Right lobe of liver (tissue), 6 donors: ENCODE results near the gene OLR1. TPM values are rescaled to one million over a fixed set of nuclear protein-coding genes. Genes with fewer than 3 reads are reported as not detected.
A peak's percentile ranks its signal among the peaks of the same experiment; 100 is the strongest.
"Not testable (repeated sequence)": the region's sequence is repeated elsewhere in the genome, so short reads cannot be mapped to it uniquely, and the experiment has no call there.

Source experiments
- ATAC-seq, 4 donors: fragments of 200-7000 bp; cut with Tn5 transposase; one replicate each; pipeline ENCODE4 v1.9.1; 2020; ENCODE audit warnings: mild to moderate bottlenecking in 4 of 4, moderate library complexity in 4 of 4
- DNase-seq, 3 donors: peaks; one replicate each; pipeline ENCODE4 v3.0.0-alpha.2; 2020
- H3K27ac ChIP-seq, 3 donors: fragments of 200-600 bp; one replicate each; pipeline ENCODE4 v1.8.0; 2022
- H3K27me3 ChIP-seq, 2 donors: fragments of 200-600 bp; one replicate each; pipeline ENCODE4 v1.8.0; 2022
- H3K36me3 ChIP-seq, 4 donors: fragments of 200-600 bp; sonication (generic) in 1 of 4; one replicate each; pipeline versions ENCODE4 v1.5.1 to v1.8.0; 2017 to 2022; ENCODE audit warnings: control low read depth in 1 of 4
- H3K4me1 ChIP-seq, 4 donors: fragments of 200-600 bp; sonication (generic) in 1 of 4; one replicate each; pipeline versions ENCODE4 v1.5.1 to v1.8.0; 2017 to 2022; ENCODE audit warnings: control low read depth in 1 of 4
- H3K4me3 ChIP-seq, 3 donors: fragments of 200-600 bp; one replicate each; pipeline ENCODE4 v1.8.0; 2022
- H3K9me3 ChIP-seq, 4 donors: fragments of 200-600 bp; sonication (generic) in 1 of 4; one replicate each; pipeline versions ENCODE4 v1.5.1 to v1.8.0; 2017 to 2022; ENCODE audit warnings: control low read depth in 1 of 4
- CTCF ChIP-seq, 4 donors: fragments of 200-600 bp in 3 of 4; fragments of 450-650 bp in 1 of 4; IDR thresholded peaks; one replicate each; pipeline versions ENCODE4 v1.5.1 to v1.8.0; 2016 to 2022; ENCODE audit warnings: antibody characterized with exemption in 4 of 4, mild to moderate bottlenecking in 2 of 4
- POLR2A ChIP-seq: fragments of 450-650 bp; IDR thresholded peaks from one replicate; pipeline ENCODE4 v1.6.1; 2017; ENCODE audit warnings: antibody characterized with exemption, mild to moderate bottlenecking
- WGBS: methylation state at CpG from one replicate; pipeline ENCODE4 v1.1.6; 2018; ENCODE audit warnings: low coverage, low lambda C conversion rate; ENCODE audit not compliant: insufficient coverage; ENCODE audit errors: missing lambda C conversion rate; 5-methylcytosine and 5-hydroxymethylcytosine counted together
- intact Hi-C, 2 donors: fragments of 100-400 bp; cut with DNase I; formaldehyde crosslinking; loops; one replicate each; pipeline versions ENCODE4 v1.11.2 to v1.14.1; 2022
- total RNA-seq, 6 experiments: library from RNA; depleted of rRNA in 2 of 6; stranded (reverse); fragments of >200 nt in 2 of 6; fragmentation: NEBNext Ultra II Directional in 3 of 6; extraction: Animal tissue kit (Norgen Biotek cat#: 25700) in 3 of 6; gene quantifications; one replicate each; pipeline versions ENCODE4 v1.1.0 to v1.2.4, GENCODE V29; 2016 to 2023
- donor health status: DM: no; HTN: yes; CAD: no.
- donor health status: DM: no; HTN: no; CAD: no.
- donor health status: DM: no; HTN: no; CAD: no.
- donor health status: DM: no; HTN: yes; CAD: no.
- donor health status: DM: no; HTN: yes; CAD: no.

Gene OLR1
- total RNA-seq, 6 experiments from 2014 or later, result 0.23 to 3.9 (median 0.77) TPM; not detected in 2

GRCh38 chr12:10205220-10205807 lies 33.4 kb upstream of the OLR1 start:
- ATAC-seq, result no peak
- intact Hi-C loops, result no loop called here
- TF ChIP-seq CTCF (IDR thresholded peaks at IDR 0.05) (no peak), POLR2A (no peak)
- Histone ChIP-seq H3K27me3 (no peaks in the 10 kb centered on the region), H3K9me3 (no peaks in the 10 kb centered on the region), H3K4me3 (no peak overlapping the region), H3K4me1 (no peaks in the 10 kb centered on the region), H3K36me3 (no peaks in the 10 kb centered on the region), H3K27ac (no peak overlapping the region)
- no peak for DNase-seq
- 87% methylated on average over 3 of the region's 3 CpGs for WGBS

- 83% methylated on average over 2 of the region's 2 CpGs for WGBS
- DNase-seq, intact Hi-C loops: not testable (repeated sequence)
Measured at GRCh38 chr12:10204495-10204894, 32.6 kb upstream of the OLR1 start.

GRCh38 chr12:10197879-10198278 lies 25.9 kb upstream of the OLR1 start:
- intact Hi-C loops, result no loop called here
- no peak for TF ChIP-seq POLR2A
- TF ChIP-seq CTCF (IDR thresholded peaks at IDR 0.05), result no peak
- no peak for ATAC-seq
- Histone ChIP-seq H3K27me3 (no peaks in the 10 kb centered on the region), H3K4me3 (no peak overlapping the region), H3K4me1 (no peaks in the 10 kb centered on the region), H3K36me3 (no peaks in the 10 kb centered on the region), H3K27ac (no peak overlapping the region), H3K9me3 (no peaks in the 10 kb centered on the region)
- no peak for DNase-seq
- 68% methylated on average over 5 of the region's 5 CpGs for WGBS

More at GRCh38 chr12:10204495-10204894, 32.6 kb upstream of the OLR1 start:
- not testable (repeated sequence) for H3K4me3 ChIP-seq, H3K36me3 ChIP-seq, H3K27me3 ChIP-seq, H3K27ac ChIP-seq, H3K9me3 ChIP-seq, H3K4me1 ChIP-seq, ATAC-seq

GRCh38 chr12:10196210-10196609 lies 24.3 kb upstream of the OLR1 start:
- H3K4me1 ChIP-seq, result no peaks in the 10 kb centered on the region
- H3K9me3 ChIP-seq, result no peaks in the 10 kb centered on the region
- DNase-seq (no peak), ATAC-seq (peak in 1 of 4 donors; percentile 18)
- no peak overlapping the region for H3K4me3 ChIP-seq
- no peaks in the 10 kb centered on the region for H3K36me3 ChIP-seq
- 66% methylated on average over 8 of the region's 10 CpGs for WGBS
- H3K27me3 ChIP-seq, result no peaks in the 10 kb centered on the region
- intact Hi-C loops, result no loop called here
- H3K27ac ChIP-seq, result no peak overlapping the region
- TF ChIP-seq POLR2A, result no peak
- TF ChIP-seq CTCF (IDR thresholded peaks at IDR 0.05), result no peak

GRCh38 chr12:10194160-10194670 lies 22.3 kb upstream of the OLR1 start:
- no peak for ATAC-seq
- Histone ChIP-seq H3K36me3 (no peaks in the 10 kb centered on the region), H3K4me3 (no peak overlapping the region), H3K27me3 (no peaks in the 10 kb centered on the region), H3K9me3 (no peaks in the 10 kb centered on the region), H3K27ac (no peak overlapping the region), H3K4me1 (no peaks in the 10 kb centered on the region)
- no peak for DNase-seq
- WGBS, result 84% methylated on average over 3 of the region's 3 CpGs
- intact Hi-C loops, result no loop called here
- TF ChIP-seq CTCF (IDR thresholded peaks at IDR 0.05) (no peak), POLR2A (no peak)
